HCT116 (cell line): ENCODE measurements around the gene KLK8. TPM values are rescaled to one million over a fixed set of nuclear protein-coding genes. Genes with fewer than 3 reads are reported as not detected.

Source experiments
- ATAC-seq: fragments of 200-7000 bp; cut with Tn5 transposase; 2 replicates; pipeline ENCODE4 v1.9.1; 2020; ENCODE audit warnings: mild to moderate bottlenecking, moderate library complexity
- BruUV-seq: library from RNA; stranded (reverse); fragments of 400-500 nt; replicated peaks from 2 replicates; lab custom pipeline; 2021; lab: Mats Ljungman, UMichigan
- CTCF ChIA-PET: fragments of 300-600 bp; sonication (Branson Sonifier 250); formaldehyde crosslinking; loops from one replicate; lab custom pipeline; 2021; ENCODE audit warnings: antibody characterized with exemption; lab: Charles Lee
- POLR2A ChIA-PET: fragments of 300-600, 350-600 bp; sonication (Branson Sonifier 250); formaldehyde crosslinking; loops from one replicate; lab custom pipeline; 2021; ENCODE audit warnings: antibody characterized with exemption; lab: Charles Lee
- RAD21 ChIA-PET, 2 experiments: fragments of 300-600 bp; sonication (Branson Sonifier 250); formaldehyde crosslinking; loops; one replicate each; lab custom pipeline; 2023; ENCODE audit warnings: low total read pairs in 2 of 2; ENCODE audit not compliant: uncharacterized antibody in 2 of 2, unreplicated experiment in 2 of 2, low non-redundant PET in 1 of 2; lab: Charles Lee
- DNase-seq: peaks from one replicate; pipeline ENCODE4 v3.0.0-alpha.2; 2010; ENCODE audit warnings: low read depth, low spot score
- H2AFZ ChIP-seq: fragments of 200-600 bp; shearing (Covaris generic), sonication (generic); 2 replicates; pipeline ENCODE4 v1.6.1; 2017; ENCODE audit warnings: low read depth, mixed run types, mixed read lengths, antibody characterized with exemption, low read length; ENCODE audit not compliant: poor library complexity, severe bottlenecking
- H3K27ac ChIP-seq: 2 replicates; pipeline ENCODE4 v1.5.1; 2012; ENCODE audit warnings: low read depth, low read length
- H3K27me3 ChIP-seq: fragments of 200-600 bp; sonication (generic); 2 replicates; pipeline ENCODE4 v1.6.1; 2016; ENCODE audit warnings: mixed run types, low read length, mixed read lengths; ENCODE audit not compliant: insufficient read depth
- H3K36me3 ChIP-seq, 2 experiments: fragments of 200-500 bp in 1 of 2; fragments of 200-600 bp in 1 of 2; sonication (Bioruptor generic) in 1 of 2; sonication (generic) in 1 of 2; 2 replicates each; pipeline versions ENCODE4 v1.5.1 to v1.6.1; 2014 to 2016; ENCODE audit warnings: low read length in 2 of 2, inconsistent platforms in 1 of 2, mixed read lengths in 1 of 2, mixed run types in 1 of 2; ENCODE audit not compliant: insufficient read depth in 2 of 2, control insufficient read depth in 1 of 2
- H3K4me1 ChIP-seq, 2 experiments: fragments of 200-600 bp in 1 of 2; sonication (generic) in 1 of 2; 2 replicates each; pipeline versions ENCODE4 v1.5.1 to v1.6.1; 2012 to 2017; ENCODE audit warnings: low read length in 2 of 2, inconsistent platforms in 1 of 2, mild to moderate bottlenecking in 1 of 2, mixed read lengths in 1 of 2, mixed run types in 1 of 2, moderate library complexity in 1 of 2; ENCODE audit not compliant: insufficient read depth in 2 of 2, control insufficient read depth in 1 of 2
- H3K4me2 ChIP-seq: fragments of 200-600 bp; sonication (generic); 2 replicates; pipeline ENCODE4 v1.6.1; 2017; ENCODE audit warnings: mixed run types, low read length, mixed read lengths
- H3K4me3 ChIP-seq, 2 experiments: fragments of 200-600 bp in 1 of 2; sonication (generic) in 1 of 2; replicated peaks in 1 of 2; 2 replicates each; pipeline ENCODE4 v1.5.1; 2011 to 2016; ENCODE audit warnings: low read length in 2 of 2, control low read depth in 1 of 2, low read depth in 1 of 2, mild to moderate bottlenecking in 1 of 2, mixed read lengths in 1 of 2, mixed run types in 1 of 2
- H3K79me2 ChIP-seq: fragments of 200-600 bp; sonication (generic); 2 replicates; pipeline ENCODE4 v1.6.1; 2017; ENCODE audit warnings: mild to moderate bottlenecking, mixed run types, low read length, moderate library complexity, mixed read lengths; ENCODE audit not compliant: insufficient read depth
- H3K9ac ChIP-seq: fragments of 200-600 bp; sonication (generic); 2 replicates; pipeline ENCODE4 v1.6.1; 2016; ENCODE audit warnings: low read length, mixed read lengths
- H3K9me2 ChIP-seq: fragments of 200-600 bp; sonication (generic), shearing (Covaris generic); 2 replicates; pipeline ENCODE4 v1.6.1; 2017; ENCODE audit warnings: mixed run types, mild to moderate bottlenecking, moderate library complexity; ENCODE audit not compliant: insufficient read depth
- H3K9me3 ChIP-seq, 2 experiments: fragments of 200-500 bp in 1 of 2; fragments of 200-600 bp in 1 of 2; sonication (Bioruptor generic) in 1 of 2; sonication (generic) in 1 of 2; 2 replicates each; pipeline ENCODE4 v1.6.1; 2014 to 2017; ENCODE audit warnings: low read length in 2 of 2, mixed read lengths in 2 of 2, inconsistent platforms in 1 of 2, low read depth in 1 of 2, mild to moderate bottlenecking in 1 of 2, mixed run types in 1 of 2, moderate library complexity in 1 of 2; ENCODE audit not compliant: control insufficient read depth in 1 of 2, insufficient read depth in 1 of 2
- H4K20me1 ChIP-seq: fragments of 200-600 bp; sonication (generic), shearing (Covaris generic); 2 replicates; pipeline ENCODE4 v1.6.1; 2017; ENCODE audit warnings: mixed run types, mild to moderate bottlenecking, moderate library complexity; ENCODE audit not compliant: insufficient read depth
- CBX3 ChIP-seq: IDR thresholded peaks from 2 replicates; pipeline ENCODE4 v1.6.1; 2012; ENCODE audit warnings: low read depth
- EGR1 ChIP-seq: IDR thresholded peaks from 2 replicates; pipeline ENCODE4 v1.6.1; 2012; ENCODE audit warnings: low read depth
- EZH2phosphoT487 ChIP-seq: fragments of 200-600 bp; IDR thresholded peaks from 2 replicates; pipeline ENCODE4 v1.6.1; 2018; ENCODE audit warnings: antibody characterized with exemption, borderline replicate concordance
- FOSL1 ChIP-seq: IDR thresholded peaks from 2 replicates; pipeline ENCODE4 v1.6.1; 2012; ENCODE audit warnings: low read depth
- POLR2A ChIP-seq: IDR thresholded peaks from 2 replicates; pipeline ENCODE4 v1.7.0; 2011; ENCODE audit warnings: borderline replicate concordance; ENCODE audit not compliant: insufficient read depth, insufficient read length; ENCODE audit errors: extremely low read depth
- POLR2AphosphoS5 ChIP-seq: IDR thresholded peaks from 2 replicates; pipeline ENCODE4 v1.6.1; 2011; ENCODE audit warnings: mild to moderate bottlenecking, low read depth, low read length, moderate library complexity
- RAD21 ChIP-seq: IDR thresholded peaks from 2 replicates; pipeline ENCODE4 v1.6.1; 2012; ENCODE audit warnings: low read depth, mild to moderate bottlenecking
- SIN3A ChIP-seq: IDR thresholded peaks from 2 replicates; pipeline ENCODE4 v1.6.1; 2012; ENCODE audit warnings: low read depth
- TCF7L2 ChIP-seq: IDR thresholded peaks from 2 replicates; pipeline ENCODE4 v1.7.0; 2011; ENCODE audit warnings: borderline replicate concordance, inconsistent platforms; ENCODE audit not compliant: insufficient read depth, insufficient read length; ENCODE audit errors: extremely low read depth
- YY1 ChIP-seq: IDR thresholded peaks from 2 replicates; pipeline ENCODE4 v1.6.1; 2011; ENCODE audit warnings: low read length, low read depth, moderate library complexity, mild to moderate bottlenecking; ENCODE audit not compliant: insufficient replicate concordance; ENCODE audit errors: extremely low read depth
- ZFX ChIP-seq: fragments of 450-650 bp; IDR thresholded peaks from 2 replicates; pipeline ENCODE4 v1.6.1; 2017
- intact Hi-C: fragments of 100-400 bp; cut with micrococcal nuclease; formaldehyde crosslinking; loops from 2 replicates; pipeline ENCODE4 v1.10.0; 2022
- total RNA-seq: library from RNA; stranded (reverse); gene quantifications from one replicate; pipeline ENCODE4 v1.2.1, GENCODE V29; 2021; ENCODE audit not compliant: unreplicated experiment
- TF ChIP-seq, protein P1 (sequence below): IDR thresholded peaks from 2 replicates; pipeline ENCODE4 v1.6.1; 2012
- TF ChIP-seq, protein P2 (sequence below): IDR thresholded peaks from 2 replicates; pipeline ENCODE4 v1.6.1; 2012
- TF ChIP-seq, protein P3 (sequence below), 3 experiments: fragments of 200-600 bp in 1 of 3; sonication (generic) in 1 of 3; IDR thresholded peaks in 2 of 3; conservative IDR thresholded peaks in 1 of 3; 2 replicates each; pipeline ENCODE4 v1.5.1; 2012 to 2017; ENCODE audit warnings: low read depth in 2 of 3, low read length in 2 of 3, antibody characterized with exemption in 1 of 3, borderline replicate concordance in 1 of 3, control low read depth in 1 of 3, mild to moderate bottlenecking in 1 of 3, mixed read lengths in 1 of 3, mixed run types in 1 of 3, moderate library complexity in 1 of 3; ENCODE audit not compliant: insufficient read depth in 1 of 3

The KLK8 gene
- total RNA-seq, 1 experiment from 2014 or later = 92.8 TPM

DNA sequence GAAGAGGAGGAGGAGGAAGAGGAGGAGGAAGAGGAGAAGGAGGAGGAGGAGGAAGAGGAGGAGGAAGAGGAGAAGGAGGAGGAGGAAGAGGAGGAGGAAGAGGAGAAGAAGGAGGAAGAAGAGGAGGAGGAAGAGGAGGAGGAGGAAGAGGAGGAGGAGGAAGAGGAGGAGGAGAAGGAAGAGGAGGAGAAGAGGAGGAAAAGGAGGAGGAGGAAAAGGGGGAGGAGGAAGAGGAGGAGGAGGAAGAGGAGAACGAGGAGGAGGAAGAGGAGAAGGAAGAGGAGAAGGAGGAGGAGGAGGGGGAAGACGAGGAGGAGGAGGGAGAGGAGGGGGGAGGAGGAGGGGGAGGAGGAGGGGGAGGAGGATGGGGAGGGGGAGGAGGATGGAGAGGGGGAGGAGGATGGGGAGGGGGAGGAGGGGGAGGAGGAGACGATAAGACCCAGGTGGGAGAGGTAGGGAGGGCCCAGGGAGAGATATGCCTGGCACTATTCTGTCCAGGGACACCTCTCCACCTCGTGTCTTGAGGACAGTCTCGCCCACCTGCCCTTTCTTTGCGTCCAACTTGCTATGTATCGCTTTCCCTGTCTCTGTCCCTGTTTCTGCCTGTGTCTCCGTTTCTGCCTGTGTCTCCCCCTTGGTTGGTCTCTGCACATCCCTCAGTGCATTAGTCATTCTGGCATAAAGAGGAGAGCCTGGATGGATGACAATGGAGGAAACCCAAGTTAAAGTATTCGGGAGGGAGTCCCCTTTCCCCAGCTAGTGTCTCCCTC is 41.5 kb downstream of the KLK8 start:
- DNase-seq = no peak
- no TSS peak for BruUV-seq

More for the DNA sequence above, 41.5 kb downstream of the KLK8 start:
- no peak overlapping the region for H3K4me3 ChIP-seq
- TF ChIP-seq POLR2AphosphoS5 = no peak
- TF ChIP-seq, protein P1, sequence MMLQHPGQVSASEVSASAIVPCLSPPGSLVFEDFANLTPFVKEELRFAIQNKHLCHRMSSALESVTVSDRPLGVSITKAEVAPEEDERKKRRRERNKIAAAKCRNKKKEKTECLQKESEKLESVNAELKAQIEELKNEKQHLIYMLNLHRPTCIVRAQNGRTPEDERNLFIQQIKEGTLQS = no peak
- no peak for TF ChIP-seq FOSL1
- TF ChIP-seq ZFX = no peak
- TF ChIP-seq, protein P2, sequence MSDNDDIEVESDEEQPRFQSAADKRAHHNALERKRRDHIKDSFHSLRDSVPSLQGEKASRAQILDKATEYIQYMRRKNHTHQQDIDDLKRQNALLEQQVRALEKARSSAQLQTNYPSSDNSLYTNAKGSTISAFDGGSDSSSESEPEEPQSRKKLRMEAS = no peak
- no peak for TF ChIP-seq SIN3A
- TF ChIP-seq EGR1 = no peak
- no peak for TF ChIP-seq EZH2phosphoT487
- TF ChIP-seq YY1 = no peak
- no peak for TF ChIP-seq CBX3
- TF ChIP-seq, protein P3, sequence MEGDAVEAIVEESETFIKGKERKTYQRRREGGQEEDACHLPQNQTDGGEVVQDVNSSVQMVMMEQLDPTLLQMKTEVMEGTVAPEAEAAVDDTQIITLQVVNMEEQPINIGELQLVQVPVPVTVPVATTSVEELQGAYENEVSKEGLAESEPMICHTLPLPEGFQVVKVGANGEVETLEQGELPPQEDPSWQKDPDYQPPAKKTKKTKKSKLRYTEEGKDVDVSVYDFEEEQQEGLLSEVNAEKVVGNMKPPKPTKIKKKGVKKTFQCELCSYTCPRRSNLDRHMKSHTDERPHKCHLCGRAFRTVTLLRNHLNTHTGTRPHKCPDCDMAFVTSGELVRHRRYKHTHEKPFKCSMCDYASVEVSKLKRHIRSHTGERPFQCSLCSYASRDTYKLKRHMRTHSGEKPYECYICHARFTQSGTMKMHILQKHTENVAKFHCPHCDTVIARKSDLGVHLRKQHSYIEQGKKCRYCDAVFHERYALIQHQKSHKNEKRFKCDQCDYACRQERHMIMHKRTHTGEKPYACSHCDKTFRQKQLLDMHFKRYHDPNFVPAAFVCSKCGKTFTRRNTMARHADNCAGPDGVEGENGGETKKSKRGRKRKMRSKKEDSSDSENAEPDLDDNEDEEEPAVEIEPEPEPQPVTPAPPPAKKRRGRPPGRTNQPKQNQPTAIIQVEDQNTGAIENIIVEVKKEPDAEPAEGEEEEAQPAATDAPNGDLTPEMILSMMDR (IDR thresholded peaks at IDR 0.05 in 2 of 3, conservative IDR thresholded peaks at IDR 0.05 in 1 of 3; ENCODE audit: borderline replicate concordance in 1 of 3, insufficient read depth in 1 of 3, low read depth in 2 of 3, low read length in 2 of 3) = no peak
- TF ChIP-seq POLR2A = no peak
- TF ChIP-seq TCF7L2 = no peak
- no peak for TF ChIP-seq RAD21
- ATAC-seq = peak; percentile 49
- POLR2A ChIA-PET = no interaction called here
- H3K36me3 ChIP-seq = no peaks in the 10 kb centered on the region
- no peak overlapping the region for H3K4me2 ChIP-seq
- CTCF ChIA-PET = no interaction called here
- H3K27ac ChIP-seq = no peak overlapping the region
- H3K9me3 ChIP-seq = no peaks in the 10 kb centered on the region
- RAD21 ChIA-PET = no interaction called here
- intact Hi-C loops = no loop called here
- no peak overlapping the region for H3K9ac ChIP-seq
- peaks cover 0 to 5% of the 10 kb centered on the region in 2 experiments; a peak in 2 of 4 replicates for H3K4me1 ChIP-seq
- H3K27me3 ChIP-seq = no peaks in the 10 kb centered on the region
- H3K79me2 ChIP-seq = no peaks in the 10 kb centered on the region
- no peaks in the 10 kb centered on the region for H4K20me1 ChIP-seq
- H2AFZ ChIP-seq = no peak overlapping the region
- H3K9me2 ChIP-seq = no peaks in the 10 kb centered on the region
